K562 (cell line): ENCODE results near the gene RHOB. TPM values are rescaled to one million over a fixed set of nuclear protein-coding genes. Genes with fewer than 3 reads are reported as not detected.
A peak's percentile ranks its signal among the peaks of the same experiment; 100 is the strongest.

Experiments used
- FOXO4 ChIP-seq: fragments of 450-650 bp; formaldehyde crosslinking; IDR thresholded peaks from 2 replicates; pipeline ENCODE4 v1.4.0; 2020; ENCODE audit warnings: mild to moderate bottlenecking, moderate library complexity
- PKNOX1 ChIP-seq: fragments of 450-650 bp; IDR thresholded peaks from 2 replicates; pipeline ENCODE4 v1.6.1; 2016
- RBM17 ChIP-seq: fragments of 200-400 bp; formaldehyde crosslinking; IDR thresholded peaks from 2 replicates; pipeline ENCODE4 v1.6.1; 2017; ENCODE audit warnings: low read depth, mild to moderate bottlenecking, low read length, borderline replicate concordance
- SMAD1 ChIP-seq: fragments of 150-350 bp; IDR thresholded peaks from 2 replicates; pipeline ENCODE4 v1.6.1; 2014; ENCODE audit warnings: low read length, low read depth; ENCODE audit not compliant: partially characterized antibody
- ZBTB40 ChIP-seq, 2 experiments: fragments of 450-650 bp in 1 of 2; sonication (generic) in 1 of 2; formaldehyde crosslinking in 1 of 2; IDR thresholded peaks; 2 replicates each; pipeline versions ENCODE4 v1.7.1 to v1.9.0; 2016 to 2022; ENCODE audit warnings: inconsistent platforms in 1 of 2, mild to moderate bottlenecking in 1 of 2, missing genetic modification reagents in 1 of 2
- ZNF639 ChIP-seq, 2 experiments: fragments of 200-800 bp in 1 of 2; sonication (Bioruptor generic) in 1 of 2; sonication (generic) in 1 of 2; formaldehyde crosslinking in 1 of 2; IDR thresholded peaks in 1 of 2; conservative IDR thresholded peaks in 1 of 2; 2 replicates each; pipeline versions ENCODE4 v1.5.0 to v1.6.1; 2016 to 2020; ENCODE audit warnings: missing compliant biosample characterization in 1 of 2, missing genetic modification characterization in 1 of 2, missing genetic modification reagents in 1 of 2
- polyA plus RNA-seq, 8 experiments: library from polyadenylated mRNA; depleted of rRNA in 4 of 8; stranded (reverse) in 5 of 8; unstranded in 3 of 8; fragments of >200 nt; fragmentation: Nextera tagmentation in 2 of 8; fragmentation: Illumina TruSeq in 1 of 8; extraction: Ambion mirVana in 2 of 8; extraction: Trizol in 1 of 8; gene quantifications; 2 replicates each; pipeline versions ENCODE4 v1.2.1 to v1.2.3, GENCODE V29; 2011 to 2014; ENCODE audit warnings: inconsistent platforms in 1 of 8, missing spikeins in 1 of 8
- total RNA-seq, 7 experiments: library from RNA; depleted of rRNA in 6 of 7; stranded (reverse); fragments of >200 nt in 6 of 7; fragmentation: Illumina TruSeq in 2 of 7; extraction: Trizol in 2 of 7; gene quantifications; 2 replicates each; pipeline versions ENCODE4 v1.2.1 to v1.2.3, GENCODE V29; 2011 to 2021; ENCODE audit warnings: low replicate concordance in 1 of 7
- TF ChIP-seq, protein P1 (sequence below), 2 experiments: fragments of 450-650 bp; IDR thresholded peaks; 2 replicates each; pipeline ENCODE4 v1.6.1; 2016
- TF ChIP-seq, protein P2 (sequence below): fragments of 450-650 bp; formaldehyde crosslinking; IDR thresholded peaks from 2 replicates; pipeline ENCODE4 v1.4.0; 2020; ENCODE audit warnings: mild to moderate bottlenecking, moderate library complexity

RHOB gene
- total and polyA plus RNA-seq, 9 of the 15 experiments (the other 6 are each of a cell fraction or from before 2014, with no cell fraction given), result 0.07 to 4.8 (median 1.1) TPM

DNA sequence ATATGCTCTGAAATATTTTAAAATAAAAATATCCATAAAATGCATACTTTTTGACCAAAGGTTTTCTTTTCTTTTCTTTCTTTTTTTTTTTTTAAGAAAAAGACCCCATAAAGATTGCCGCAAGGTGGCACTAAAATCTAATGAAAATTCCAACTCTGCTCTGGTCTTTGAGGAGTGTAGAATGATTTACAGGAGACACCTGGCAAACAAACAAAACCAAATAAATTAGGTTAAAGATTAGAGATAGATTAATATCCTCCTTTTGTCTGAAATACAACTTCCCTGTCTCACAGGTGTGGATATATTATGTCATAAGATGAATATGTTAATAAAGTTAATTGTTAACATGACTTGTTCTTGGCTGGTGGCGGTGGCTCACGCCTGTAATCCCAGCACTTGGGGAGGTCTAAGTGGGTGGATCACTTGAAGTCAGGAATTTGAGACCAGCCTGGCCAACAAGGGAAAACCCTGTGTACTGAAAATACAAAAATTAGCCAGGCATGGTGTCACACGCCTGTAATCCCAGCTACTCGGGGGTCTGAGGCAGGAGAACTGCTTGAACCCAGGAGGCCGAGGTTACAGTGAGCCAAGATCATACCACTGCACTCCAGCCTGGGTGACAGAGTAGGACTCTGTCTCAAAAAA is 3.5 kb upstream of the RHOB start (continued):
- TF ChIP-seq ZNF639 (CRISPR knock-in tag; conservative IDR thresholded peaks at IDR 0.05 in 1 of 2, IDR thresholded peaks at IDR 0.05 in 1 of 2) (0 out of 4 replicates have a peak, but pooled peaks of 1 of the 2 experiments have one; percentile 6), RBM17 (no peak), SMAD1 (no peak), FOXO4 (CRISPR knock-in tag) (no peak), ZBTB40 (IDR thresholded peaks at IDR 0.05) (peak; percentile 37; the same call in 1 of the 2 replicates), ZBTB40 (CRISPR knock-in tag; IDR thresholded peaks at IDR 0.05) (no peak), PKNOX1 (peak; percentile 77)
- TF ChIP-seq, protein P1, sequence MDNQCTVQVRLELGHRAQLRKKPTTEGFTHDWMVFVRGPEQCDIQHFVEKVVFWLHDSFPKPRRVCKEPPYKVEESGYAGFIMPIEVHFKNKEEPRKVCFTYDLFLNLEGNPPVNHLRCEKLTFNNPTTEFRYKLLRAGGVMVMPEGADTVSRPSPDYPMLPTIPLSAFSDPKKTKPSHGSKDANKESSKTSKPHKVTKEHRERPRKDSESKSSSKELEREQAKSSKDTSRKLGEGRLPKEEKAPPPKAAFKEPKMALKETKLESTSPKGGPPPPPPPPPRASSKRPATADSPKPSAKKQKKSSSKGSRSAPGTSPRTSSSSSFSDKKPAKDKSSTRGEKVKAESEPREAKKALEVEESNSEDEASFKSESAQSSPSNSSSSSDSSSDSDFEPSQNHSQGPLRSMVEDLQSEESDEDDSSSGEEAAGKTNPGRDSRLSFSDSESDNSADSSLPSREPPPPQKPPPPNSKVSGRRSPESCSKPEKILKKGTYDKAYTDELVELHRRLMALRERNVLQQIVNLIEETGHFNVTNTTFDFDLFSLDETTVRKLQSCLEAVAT (IDR thresholded peaks at IDR 0.05), result no peak
- TF ChIP-seq, protein P2, sequence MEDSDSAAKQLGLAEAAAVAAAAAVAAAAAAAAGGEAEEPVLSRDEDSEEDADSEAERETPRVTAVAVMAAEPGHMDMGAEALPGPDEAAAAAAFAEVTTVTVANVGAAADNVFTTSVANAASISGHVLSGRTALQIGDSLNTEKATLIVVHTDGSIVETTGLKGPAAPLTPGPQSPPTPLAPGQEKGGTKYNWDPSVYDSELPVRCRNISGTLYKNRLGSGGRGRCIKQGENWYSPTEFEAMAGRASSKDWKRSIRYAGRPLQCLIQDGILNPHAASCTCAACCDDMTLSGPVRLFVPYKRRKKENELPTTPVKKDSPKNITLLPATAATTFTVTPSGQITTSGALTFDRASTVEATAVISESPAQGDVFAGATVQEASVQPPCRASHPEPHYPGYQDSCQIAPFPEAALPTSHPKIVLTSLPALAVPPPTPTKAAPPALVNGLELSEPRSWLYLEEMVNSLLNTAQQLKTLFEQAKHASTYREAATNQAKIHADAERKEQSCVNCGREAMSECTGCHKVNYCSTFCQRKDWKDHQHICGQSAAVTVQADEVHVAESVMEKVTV (CRISPR knock-in tag), result peak; percentile 64
